DMS53 (cell line): ENCODE data around the gene SMURF1.
"Not testable (repeated sequence)": the region's sequence is repeated elsewhere in the genome, so short reads cannot be mapped to it uniquely, and the experiment has no call there.

Experiments used
- DNase-seq: peaks from one replicate; lab custom pipeline; 2025; lab: John Stamatoyannopoulos, UW

Gene SMURF1

GRCh38 chr7:99050971-99051370 lies 92.9 kb downstream of the SMURF1 start:
- no peak for DNase-seq

GRCh38 chr7:99047526-99048077 lies 96.3 kb downstream of the SMURF1 start:
- DNase-seq, result no peak

- DNase-seq, result no peak
Measured at GRCh38 chr7:99046722-99047121, 97.2 kb downstream of the SMURF1 start.

- not testable (repeated sequence) for DNase-seq
Measured at GRCh38 chr7:99046262-99046661, 97.6 kb downstream of the SMURF1 start.

- not testable (repeated sequence) for DNase-seq
Measured at GRCh38 chr7:99044858-99045257, 99.0 kb downstream of the SMURF1 start.

GRCh38 chr7:99042957-99043356 lies 101.0 kb downstream of the SMURF1 start:
- DNase-seq, result no peak

- no peak for DNase-seq
Measured at GRCh38 chr7:99041526-99041925, 102.4 kb downstream of the SMURF1 start.

- DNase-seq, result peak; percentile 93
Measured at GRCh38 chr7:99040104-99040958, 103.6 kb downstream of the SMURF1 start.

GRCh38 chr7:99039384-99039891 lies 104.5 kb downstream of the SMURF1 start:
- no peak for DNase-seq

GRCh38 chr7:99038086-99038855 lies 105.6 kb downstream of the SMURF1 start:
- DNase-seq, result no peak

GRCh38 chr7:99037327-99037940 lies 106.5 kb downstream of the SMURF1 start:
- DNase-seq, result no peak

GRCh38 chr7:99036546-99037111 lies 107.3 kb downstream of the SMURF1 start:
- peak; percentile 50 for DNase-seq

GRCh38 chr7:99035723-99036545 lies 108.0 kb downstream of the SMURF1 start:
- no peak for DNase-seq

GRCh38 chr7:99034932-99035722 lies 108.8 kb downstream of the SMURF1 start:
- DNase-seq, result no peak

- no peak for DNase-seq
Measured at GRCh38 chr7:99033765-99034164, 110.1 kb downstream of the SMURF1 start.

- no peak for DNase-seq
Measured at GRCh38 chr7:99032928-99033327, 111.0 kb downstream of the SMURF1 start.

- no peak for DNase-seq
Measured at GRCh38 chr7:99031496-99031895, 112.4 kb downstream of the SMURF1 start.

GRCh38 chr7:99030951-99031350 lies 113.0 kb downstream of the SMURF1 start:
- no peak for DNase-seq

GRCh38 chr7:99030457-99030856 lies 113.5 kb downstream of the SMURF1 start:
- no peak for DNase-seq
